GM23338 (cell line): ENCODE results near the gene LIPH. TPM values are rescaled to one million over a fixed set of nuclear protein-coding genes. Genes with fewer than 3 reads are reported as not detected.

Experiments
- ATAC-seq: fragments of 200-7000 bp; cut with Tn5 transposase; 3 replicates; pipeline ENCODE4 v1.9.1; 2020
- DNase-seq: peaks from one replicate; pipeline ENCODE4 v3.0.0-alpha.2; 2015; ENCODE audit warnings: low spot score
- H2AFZ ChIP-seq: fragments of 200-600 bp; sonication (generic); 2 replicates; pipeline ENCODE4 v1.8.0; 2016; ENCODE audit warnings: antibody characterized with exemption, mild to moderate bottlenecking, moderate library complexity
- H3F3A ChIP-seq: fragments of 200-600 bp; sonication (generic); replicated peaks from 2 replicates; pipeline ENCODE4 v1.8.0; 2017; ENCODE audit warnings: antibody characterized with exemption, mixed run types, low read depth
- H3K27ac ChIP-seq: fragments of 200-600 bp; sonication (generic); 2 replicates; pipeline ENCODE4 v1.6.1; 2016; ENCODE audit warnings: low read depth
- H3K27me3 ChIP-seq: fragments of 200-600 bp; sonication (generic); 2 replicates; pipeline ENCODE4 v1.8.0; 2016; ENCODE audit warnings: mild to moderate bottlenecking, mixed run types, moderate library complexity; ENCODE audit not compliant: insufficient read depth
- H3K36me3 ChIP-seq: fragments of 200-600 bp; sonication (generic); 2 replicates; pipeline ENCODE4 v1.8.0; 2016; ENCODE audit warnings: mild to moderate bottlenecking; ENCODE audit not compliant: insufficient read depth
- H3K4me1 ChIP-seq: fragments of 200-600 bp; sonication (generic); 2 replicates; pipeline ENCODE4 v1.8.0; 2016; ENCODE audit warnings: mild to moderate bottlenecking, moderate library complexity; ENCODE audit not compliant: insufficient read depth
- H3K4me2 ChIP-seq: fragments of 200-600 bp; sonication (generic); 2 replicates; pipeline ENCODE4 v1.7.1; 2017; ENCODE audit warnings: mixed run types
- H3K4me3 ChIP-seq: fragments of 200-600 bp; sonication (generic); 2 replicates; pipeline ENCODE4 v1.6.1; 2016; ENCODE audit warnings: mixed run types
- H3K79me2 ChIP-seq: fragments of 200-600 bp; sonication (generic); replicated peaks from 2 replicates; pipeline ENCODE4 v1.8.0; 2017; ENCODE audit warnings: mild to moderate bottlenecking; ENCODE audit not compliant: insufficient read depth
- H3K9me2 ChIP-seq: fragments of 200-600 bp; sonication (generic); 2 replicates; pipeline ENCODE4 v1.8.0; 2017; ENCODE audit not compliant: insufficient read depth
- H4K20me1 ChIP-seq: fragments of 200-600 bp; sonication (generic); replicated peaks from 2 replicates; pipeline ENCODE4 v1.8.0; 2017; ENCODE audit warnings: mild to moderate bottlenecking; ENCODE audit not compliant: insufficient read depth
- H3K27ac Mint-ChIP-seq: 2 replicates; pipeline ENCODE4 v1.8.0; 2020; ENCODE audit warnings: inconsistent platforms, mild to moderate bottlenecking, moderate library complexity, mixed read lengths
- H3K27me3 Mint-ChIP-seq: 3 replicates; pipeline ENCODE4 v1.8.0; 2022; ENCODE audit warnings: low read depth, mild to moderate bottlenecking, moderate library complexity, mixed read lengths, inconsistent platforms; ENCODE audit not compliant: insufficient read depth, poor library complexity
- H3K36me3 Mint-ChIP-seq: 3 replicates; pipeline ENCODE4 v1.8.0; 2021; ENCODE audit warnings: low read depth, mild to moderate bottlenecking, inconsistent platforms, moderate library complexity, mixed read lengths
- H3K4me1 Mint-ChIP-seq: 3 replicates; pipeline ENCODE4 v1.8.0; 2020; ENCODE audit warnings: mild to moderate bottlenecking, inconsistent platforms, mixed read lengths
- H3K4me3 Mint-ChIP-seq: 3 replicates; pipeline ENCODE4 v1.8.0; 2021; ENCODE audit warnings: moderate library complexity, mild to moderate bottlenecking, inconsistent platforms, mixed read lengths
- H3K9me3 Mint-ChIP-seq: 3 replicates; pipeline ENCODE4 v1.8.0; 2020; ENCODE audit warnings: moderate library complexity, mild to moderate bottlenecking, inconsistent platforms, mixed read lengths
- CREB1 ChIP-seq: fragments of 250-450 bp; sonication (Bioruptor Pico); IDR thresholded peaks from 2 replicates; pipeline ENCODE4 v1.5.0; 2020; ENCODE audit warnings: low read depth, mild to moderate bottlenecking, moderate library complexity
- CTCF ChIP-seq, 2 experiments: fragments of 200-600 bp in 1 of 2; sonication (generic) in 1 of 2; conservative IDR thresholded peaks; 2 replicates each; pipeline versions ENCODE4 v1.5.1 to v1.6.1; 2016 to 2017; ENCODE audit warnings: antibody characterized with exemption in 2 of 2, low read depth in 2 of 2, mild to moderate bottlenecking in 2 of 2, moderate library complexity in 1 of 2
- EZH2 ChIP-seq: fragments of 200-600 bp; sonication (generic); IDR thresholded peaks from one replicate; pipeline ENCODE4 v1.8.0; 2017; ENCODE audit warnings: antibody characterized with exemption, mild to moderate bottlenecking, low read depth; ENCODE audit not compliant: unreplicated experiment
- EZH2phosphoT487 ChIP-seq: fragments of 200-600 bp; sonication (generic); IDR thresholded peaks from one replicate; pipeline ENCODE4 v1.8.1; 2018; ENCODE audit warnings: antibody characterized with exemption; ENCODE audit not compliant: unreplicated experiment
- JUNB ChIP-seq: IDR thresholded peaks from one replicate; pipeline ENCODE4 v1.6.1; 2016; ENCODE audit warnings: antibody characterized with exemption; ENCODE audit not compliant: unreplicated experiment
- NANOG ChIP-seq: IDR thresholded peaks from 2 replicates; pipeline ENCODE4 v1.6.1; 2016; ENCODE audit warnings: antibody characterized with exemption, borderline replicate concordance
- POLR2AphosphoS5 ChIP-seq: IDR thresholded peaks from 2 replicates; pipeline ENCODE4 v1.6.1; 2016; ENCODE audit warnings: antibody characterized with exemption, low read depth
- REST ChIP-seq: IDR thresholded peaks from one replicate; pipeline ENCODE4 v1.6.1; 2018; ENCODE audit warnings: antibody characterized with exemption; ENCODE audit not compliant: unreplicated experiment
- STAT1 ChIP-seq: IDR thresholded peaks from one replicate; pipeline ENCODE4 v1.6.1; 2016; ENCODE audit warnings: antibody characterized with exemption; ENCODE audit not compliant: unreplicated experiment
- ZNF114 ChIP-seq: fragments of 250-450 bp; sonication (Bioruptor Pico); IDR thresholded peaks from 2 replicates; pipeline ENCODE4 v1.5.0; 2020; ENCODE audit warnings: mild to moderate bottlenecking, moderate library complexity
- ZNF331 ChIP-seq: fragments of 250-450 bp; sonication (Bioruptor Pico); IDR thresholded peaks from 2 replicates; pipeline ENCODE4 v1.5.0; 2020; ENCODE audit warnings: low read depth, mild to moderate bottlenecking, moderate library complexity
- polyA plus RNA-seq: library from polyadenylated mRNA; unstranded; fragments of >200 nt; fragmentation: Nextera tagmentation; extraction: Ambion mirVana; gene quantifications from 2 replicates; pipeline ENCODE4 v1.2.1, GENCODE V29; 2016
- total RNA-seq: library from RNA; depleted of rRNA; stranded (reverse); fragments of >200 nt; shearing (Covaris generic); gene quantifications from 2 replicates; pipeline ENCODE4 v1.2.3, GENCODE V29; 2014
- TF ChIP-seq, protein P1 (sequence below): fragments of 250-450 bp; sonication (Bioruptor Pico); IDR thresholded peaks from 2 replicates; pipeline ENCODE4 v1.5.0; 2020; ENCODE audit warnings: mild to moderate bottlenecking, moderate library complexity
- TF ChIP-seq, protein P2 (sequence below): IDR thresholded peaks from 2 replicates; pipeline ENCODE4 v1.6.1; 2016; ENCODE audit warnings: antibody characterized with exemption

The LIPH gene
- total and polyA plus RNA-seq, 2 experiments from 2014 or later = 0.03 to 0.16 TPM

DNA sequence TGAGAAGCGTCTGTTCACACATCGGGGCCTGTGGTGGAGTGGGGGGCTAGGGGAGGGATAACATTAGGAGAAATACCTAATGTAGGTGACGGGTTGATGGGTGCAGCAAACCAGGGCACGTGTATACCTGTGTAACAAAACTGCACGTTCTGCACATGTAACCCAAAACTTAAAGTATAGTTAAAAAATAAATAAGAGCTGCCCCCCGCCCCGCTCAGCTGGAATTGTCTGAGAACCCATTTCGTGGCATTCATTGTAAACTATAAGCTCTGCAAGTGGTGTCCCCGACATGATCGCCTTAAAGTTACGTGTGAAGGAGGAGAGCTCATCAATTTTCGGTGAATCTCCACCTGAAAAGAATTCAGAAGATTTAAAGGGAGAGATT is 7.3 kb upstream of the LIPH start:
- Histone ChIP-seq H2AFZ (peak overlapping the region; percentile 45; the same call in 1 of the 2 replicates), H3K9me2 (no peaks in the 10 kb centered on the region), H3K4me3 (peak overlapping the region; percentile 38; the same call in 1 of the 2 replicates), H4K20me1 (no peaks in the 10 kb centered on the region), H3K27ac (no peak overlapping the region), H3K79me2 (no peaks in the 10 kb centered on the region), H3K27me3 (no peaks in the 10 kb centered on the region), H3F3A (0 out of 2 replicates have a peak, but pooled peaks cover 4% of the 10 kb centered on the region), H3K4me1 (peaks cover 32% of the 10 kb centered on the region), H3K4me2 (peak overlapping the region; percentile 61), H3K36me3 (no peaks in the 10 kb centered on the region)
- ATAC-seq (no peak), DNase-seq (no peak)
- Mint-ChIP-seq H3K36me3 (no peaks in the 10 kb centered on the region), H3K4me1 (peaks cover 38% of the 10 kb centered on the region), H3K27ac (no peak overlapping the region), H3K27me3 (peaks cover 6% of the 10 kb centered on the region), H3K4me3 (peak overlapping the region; percentile 30; the same call in 1 of the 3 replicates), H3K9me3 (no peaks in the 10 kb centered on the region)
- TF ChIP-seq, protein P1, sequence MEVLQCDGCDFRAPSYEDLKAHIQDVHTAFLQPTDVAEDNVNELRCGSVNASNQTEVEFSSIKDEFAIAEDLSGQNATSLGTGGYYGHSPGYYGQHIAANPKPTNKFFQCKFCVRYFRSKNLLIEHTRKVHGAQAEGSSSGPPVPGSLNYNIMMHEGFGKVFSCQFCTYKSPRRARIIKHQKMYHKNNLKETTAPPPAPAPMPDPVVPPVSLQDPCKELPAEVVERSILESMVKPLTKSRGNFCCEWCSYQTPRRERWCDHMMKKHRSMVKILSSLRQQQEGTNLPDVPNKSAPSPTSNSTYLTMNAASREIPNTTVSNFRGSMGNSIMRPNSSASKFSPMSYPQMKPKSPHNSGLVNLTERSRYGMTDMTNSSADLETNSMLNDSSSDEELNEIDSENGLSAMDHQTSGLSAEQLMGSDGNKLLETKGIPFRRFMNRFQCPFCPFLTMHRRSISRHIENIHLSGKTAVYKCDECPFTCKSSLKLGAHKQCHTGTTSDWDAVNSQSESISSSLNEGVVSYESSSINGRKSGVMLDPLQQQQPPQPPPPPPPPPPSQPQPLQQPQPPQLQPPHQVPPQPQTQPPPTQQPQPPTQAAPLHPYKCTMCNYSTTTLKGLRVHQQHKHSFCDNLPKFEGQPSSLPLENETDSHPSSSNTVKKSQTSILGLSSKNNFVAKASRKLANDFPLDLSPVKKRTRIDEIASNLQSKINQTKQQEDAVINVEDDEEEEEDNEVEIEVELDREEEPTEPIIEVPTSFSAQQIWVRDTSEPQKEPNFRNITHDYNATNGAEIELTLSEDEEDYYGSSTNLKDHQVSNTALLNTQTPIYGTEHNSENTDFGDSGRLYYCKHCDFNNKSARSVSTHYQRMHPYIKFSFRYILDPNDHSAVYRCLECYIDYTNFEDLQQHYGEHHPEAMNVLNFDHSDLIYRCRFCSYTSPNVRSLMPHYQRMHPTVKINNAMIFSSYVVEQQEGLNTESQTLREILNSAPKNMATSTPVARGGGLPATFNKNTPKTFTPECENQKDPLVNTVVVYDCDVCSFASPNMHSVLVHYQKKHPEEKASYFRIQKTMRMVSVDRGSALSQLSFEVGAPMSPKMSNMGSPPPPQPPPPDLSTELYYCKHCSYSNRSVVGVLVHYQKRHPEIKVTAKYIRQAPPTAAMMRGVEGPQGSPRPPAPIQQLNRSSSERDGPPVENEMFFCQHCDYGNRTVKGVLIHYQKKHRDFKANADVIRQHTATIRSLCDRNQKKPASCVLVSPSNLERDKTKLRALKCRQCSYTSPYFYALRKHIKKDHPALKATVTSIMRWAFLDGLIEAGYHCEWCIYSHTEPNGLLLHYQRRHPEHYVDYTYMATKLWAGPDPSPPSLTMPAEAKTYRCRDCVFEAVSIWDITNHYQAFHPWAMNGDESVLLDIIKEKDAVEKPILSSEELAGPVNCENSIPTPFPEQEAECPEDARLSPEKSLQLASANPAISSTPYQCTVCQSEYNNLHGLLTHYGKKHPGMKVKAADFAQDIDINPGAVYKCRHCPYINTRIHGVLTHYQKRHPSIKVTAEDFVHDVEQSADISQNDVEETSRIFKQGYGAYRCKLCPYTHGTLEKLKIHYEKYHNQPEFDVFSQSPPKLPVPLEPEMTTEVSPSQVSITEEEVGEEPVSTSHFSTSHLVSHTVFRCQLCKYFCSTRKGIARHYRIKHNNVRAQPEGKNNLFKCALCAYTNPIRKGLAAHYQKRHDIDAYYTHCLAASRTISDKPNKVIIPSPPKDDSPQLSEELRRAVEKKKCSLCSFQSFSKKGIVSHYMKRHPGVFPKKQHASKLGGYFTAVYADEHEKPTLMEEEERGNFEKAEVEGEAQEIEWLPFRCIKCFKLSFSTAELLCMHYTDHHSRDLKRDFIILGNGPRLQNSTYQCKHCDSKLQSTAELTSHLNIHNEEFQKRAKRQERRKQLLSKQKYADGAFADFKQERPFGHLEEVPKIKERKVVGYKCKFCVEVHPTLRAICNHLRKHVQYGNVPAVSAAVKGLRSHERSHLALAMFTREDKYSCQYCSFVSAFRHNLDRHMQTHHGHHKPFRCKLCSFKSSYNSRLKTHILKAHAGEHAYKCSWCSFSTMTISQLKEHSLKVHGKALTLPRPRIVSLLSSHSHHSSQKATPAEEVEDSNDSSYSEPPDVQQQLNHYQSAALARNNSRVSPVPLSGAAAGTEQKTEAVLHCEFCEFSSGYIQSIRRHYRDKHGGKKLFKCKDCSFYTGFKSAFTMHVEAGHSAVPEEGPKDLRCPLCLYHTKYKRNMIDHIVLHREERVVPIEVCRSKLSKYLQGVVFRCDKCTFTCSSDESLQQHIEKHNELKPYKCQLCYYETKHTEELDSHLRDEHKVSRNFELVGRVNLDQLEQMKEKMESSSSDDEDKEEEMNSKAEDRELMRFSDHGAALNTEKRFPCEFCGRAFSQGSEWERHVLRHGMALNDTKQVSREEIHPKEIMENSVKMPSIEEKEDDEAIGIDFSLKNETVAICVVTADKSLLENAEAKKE (CRISPR knock-in tag) = no peak
- TF ChIP-seq ZNF114 = no peak
- TF ChIP-seq, protein P2, sequence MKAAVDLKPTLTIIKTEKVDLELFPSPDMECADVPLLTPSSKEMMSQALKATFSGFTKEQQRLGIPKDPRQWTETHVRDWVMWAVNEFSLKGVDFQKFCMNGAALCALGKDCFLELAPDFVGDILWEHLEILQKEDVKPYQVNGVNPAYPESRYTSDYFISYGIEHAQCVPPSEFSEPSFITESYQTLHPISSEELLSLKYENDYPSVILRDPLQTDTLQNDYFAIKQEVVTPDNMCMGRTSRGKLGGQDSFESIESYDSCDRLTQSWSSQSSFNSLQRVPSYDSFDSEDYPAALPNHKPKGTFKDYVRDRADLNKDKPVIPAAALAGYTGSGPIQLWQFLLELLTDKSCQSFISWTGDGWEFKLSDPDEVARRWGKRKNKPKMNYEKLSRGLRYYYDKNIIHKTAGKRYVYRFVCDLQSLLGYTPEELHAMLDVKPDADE = no peak
- TF ChIP-seq NANOG = no peak
- TF ChIP-seq EZH2phosphoT487 = no peak
- TF ChIP-seq JUNB = no peak
- no peak for TF ChIP-seq STAT1
- no peak for TF ChIP-seq ZNF331
- no peak for TF ChIP-seq CTCF (conservative IDR thresholded peaks at IDR 0.05; ENCODE audit: low read depth in 2 of 2)
- no peak for TF ChIP-seq REST
- TF ChIP-seq CREB1 (CRISPR knock-in tag) = no peak
- TF ChIP-seq EZH2 = no peak
- no peak for TF ChIP-seq POLR2AphosphoS5
